Astrocyte (in vitro differentiated cells and primary cell): ENCODE results near the gene SLC25A21. TPM values are rescaled to one million over a fixed set of nuclear protein-coding genes. Genes with fewer than 3 reads are reported as not detected.

Source experiments
- DNase-seq: peaks from one replicate; pipeline ENCODE4 v3.0.0-alpha.2; 2010; ENCODE audit warnings: low read depth
- FAIRE-seq: peaks from 2 replicates; lab custom pipeline; 2011; peaks lifted over from hg19 to GRCh38; lab: Jason Lieb, UNC
- H2AFZ ChIP-seq: 2 replicates; pipeline ENCODE4 v1.6.0; 2012; ENCODE audit warnings: low read depth, low read length, inconsistent platforms
- H3K27ac ChIP-seq: 2 replicates; pipeline ENCODE4 v1.5.1; 2011; ENCODE audit warnings: low read depth, low read length, inconsistent platforms
- H3K27me3 ChIP-seq: 2 replicates; pipeline ENCODE4 v1.6.0; 2011; ENCODE audit warnings: low read length, inconsistent platforms; ENCODE audit not compliant: insufficient read depth
- H3K36me3 ChIP-seq: 2 replicates; pipeline ENCODE4 v1.5.1; 2011; ENCODE audit warnings: low read length, inconsistent platforms; ENCODE audit not compliant: insufficient read depth
- H3K4me1 ChIP-seq: 2 replicates; pipeline ENCODE4 v1.5.1; 2011; ENCODE audit warnings: low read length, inconsistent platforms; ENCODE audit not compliant: insufficient read depth
- H3K4me2 ChIP-seq: 2 replicates; pipeline ENCODE4 v1.6.0; 2012; ENCODE audit warnings: low read length, inconsistent platforms
- H3K4me3 ChIP-seq: 2 replicates; pipeline ENCODE4 v1.5.1; 2011; ENCODE audit warnings: low read depth, mild to moderate bottlenecking, low read length, inconsistent platforms; ENCODE audit not compliant: insufficient read depth
- H3K79me2 ChIP-seq: 2 replicates; pipeline ENCODE4 v1.6.0; 2012; ENCODE audit warnings: mild to moderate bottlenecking, low read length, inconsistent platforms; ENCODE audit not compliant: insufficient read depth
- H3K9ac ChIP-seq: 2 replicates; pipeline ENCODE4 v1.6.0; 2012; ENCODE audit warnings: mild to moderate bottlenecking, low read length, inconsistent platforms
- H3K9me3 ChIP-seq: 2 replicates; pipeline ENCODE4 v1.5.1; 2012; ENCODE audit warnings: low read depth, mild to moderate bottlenecking, low read length, inconsistent platforms; ENCODE audit not compliant: insufficient read depth
- H4K20me1 ChIP-seq: 2 replicates; pipeline ENCODE4 v1.6.0; 2012; ENCODE audit warnings: low read length, inconsistent platforms; ENCODE audit not compliant: insufficient read depth
- H3K27ac Mint-ChIP-seq: one replicate; pipeline ENCODE4 v1.8.0; 2021; ENCODE audit warnings: mild to moderate bottlenecking, mixed read lengths; ENCODE audit not compliant: unreplicated experiment
- H3K27me3 Mint-ChIP-seq: one replicate; pipeline ENCODE4 v1.8.0; 2021; ENCODE audit warnings: low read depth, mixed read lengths; ENCODE audit not compliant: unreplicated experiment
- H3K36me3 Mint-ChIP-seq: one replicate; pipeline ENCODE4 v1.8.0; 2021; ENCODE audit warnings: low read depth, mixed read lengths; ENCODE audit not compliant: unreplicated experiment
- H3K4me1 Mint-ChIP-seq: one replicate; pipeline ENCODE4 v1.8.0; 2021; ENCODE audit warnings: low read depth, mixed read lengths; ENCODE audit not compliant: unreplicated experiment
- H3K4me3 Mint-ChIP-seq: one replicate; pipeline ENCODE4 v1.8.0; 2021; ENCODE audit warnings: mild to moderate bottlenecking, moderate library complexity, mixed read lengths; ENCODE audit not compliant: unreplicated experiment
- H3K9me3 Mint-ChIP-seq: one replicate; pipeline ENCODE4 v1.8.0; 2021; ENCODE audit warnings: mild to moderate bottlenecking, mixed read lengths; ENCODE audit not compliant: unreplicated experiment
- EZH2 ChIP-seq: IDR thresholded peaks from 2 replicates; pipeline ENCODE4 v1.6.1; 2012; ENCODE audit warnings: mild to moderate bottlenecking, low read length, inconsistent platforms; ENCODE audit not compliant: insufficient read depth
- total RNA-seq: library from RNA; stranded (reverse); gene quantifications from 2 replicates; pipeline ENCODE4 v1.2.1, GENCODE V29; 2021
- TF ChIP-seq, protein P1 (sequence below): IDR thresholded peaks from 2 replicates; pipeline ENCODE4 v1.5.1; 2011; ENCODE audit warnings: low read depth, mild to moderate bottlenecking, inconsistent platforms, low read length, moderate library complexity; ENCODE audit not compliant: insufficient read depth

SLC25A21 gene
- total RNA-seq, 1 donor from 2014 or later: 1.5 TPM

DNA sequence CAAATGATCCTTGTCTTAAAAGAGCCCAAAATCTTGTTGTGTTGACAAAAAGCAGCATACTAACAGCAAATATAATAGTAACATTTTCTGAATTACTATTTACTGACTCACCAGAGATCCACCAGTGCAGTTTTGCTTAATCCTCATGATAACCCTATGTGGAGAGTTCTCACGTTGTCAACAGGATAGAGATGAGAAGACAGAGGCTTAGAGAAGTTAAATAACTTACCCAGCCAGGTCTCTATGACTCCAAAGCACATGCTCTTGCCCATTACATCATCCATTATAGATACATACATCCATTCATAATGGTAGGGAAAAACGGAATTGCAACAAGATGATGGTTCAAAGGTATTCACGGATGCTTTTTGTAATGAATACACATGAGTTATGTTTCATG, 398.8 kb downstream of the SLC25A21 start:
- FAIRE-seq: no peak
- Histone ChIP-seq H3K79me2 (no peaks in the 10 kb centered on the region), H3K4me2 (no peak overlapping the region), H3K9ac (no peak overlapping the region), H3K27ac (no peak overlapping the region), H3K9me3 (no peaks in the 10 kb centered on the region), H4K20me1 (no peaks in the 10 kb centered on the region), H3K4me1 (no peaks in the 10 kb centered on the region), H3K36me3 (no peaks in the 10 kb centered on the region), H3K4me3 (no peak overlapping the region), H2AFZ (no peak overlapping the region), H3K27me3 (no peaks in the 10 kb centered on the region)
- Mint-ChIP-seq H3K4me3 (no peak overlapping the region), H3K9me3 (no peaks in the 10 kb centered on the region), H3K36me3 (no peaks in the 10 kb centered on the region), H3K4me1 (peaks cover 15% of the 10 kb centered on the region), H3K27ac (peak overlapping the region; percentile 62), H3K27me3 (no peaks in the 10 kb centered on the region)
- TF ChIP-seq, protein P1, sequence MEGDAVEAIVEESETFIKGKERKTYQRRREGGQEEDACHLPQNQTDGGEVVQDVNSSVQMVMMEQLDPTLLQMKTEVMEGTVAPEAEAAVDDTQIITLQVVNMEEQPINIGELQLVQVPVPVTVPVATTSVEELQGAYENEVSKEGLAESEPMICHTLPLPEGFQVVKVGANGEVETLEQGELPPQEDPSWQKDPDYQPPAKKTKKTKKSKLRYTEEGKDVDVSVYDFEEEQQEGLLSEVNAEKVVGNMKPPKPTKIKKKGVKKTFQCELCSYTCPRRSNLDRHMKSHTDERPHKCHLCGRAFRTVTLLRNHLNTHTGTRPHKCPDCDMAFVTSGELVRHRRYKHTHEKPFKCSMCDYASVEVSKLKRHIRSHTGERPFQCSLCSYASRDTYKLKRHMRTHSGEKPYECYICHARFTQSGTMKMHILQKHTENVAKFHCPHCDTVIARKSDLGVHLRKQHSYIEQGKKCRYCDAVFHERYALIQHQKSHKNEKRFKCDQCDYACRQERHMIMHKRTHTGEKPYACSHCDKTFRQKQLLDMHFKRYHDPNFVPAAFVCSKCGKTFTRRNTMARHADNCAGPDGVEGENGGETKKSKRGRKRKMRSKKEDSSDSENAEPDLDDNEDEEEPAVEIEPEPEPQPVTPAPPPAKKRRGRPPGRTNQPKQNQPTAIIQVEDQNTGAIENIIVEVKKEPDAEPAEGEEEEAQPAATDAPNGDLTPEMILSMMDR: no peak
- no peak for TF ChIP-seq EZH2
- DNase-seq: peak; percentile 14

DNA sequence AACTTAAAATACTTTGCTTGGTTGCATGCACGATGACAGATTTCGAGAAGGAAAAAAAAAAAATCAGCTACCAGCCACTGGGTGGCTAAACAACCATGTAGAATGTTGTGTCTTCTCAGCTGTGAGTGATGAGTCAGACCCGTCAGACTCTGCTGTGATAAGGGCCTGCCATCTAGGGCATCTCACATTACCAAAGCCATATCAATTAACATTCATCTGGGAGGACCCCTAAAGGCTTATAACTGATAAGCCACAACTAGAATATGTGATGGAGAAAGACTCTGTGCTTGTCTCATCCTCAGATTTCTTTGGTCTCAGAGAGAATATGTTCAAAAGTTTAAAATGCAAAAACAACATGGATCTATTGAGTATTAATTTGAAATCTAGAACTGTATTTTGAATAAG, 399.3 kb downstream of the SLC25A21 start:
- DNase-seq (peak; percentile 11), FAIRE-seq (no peak)
- Histone ChIP-seq H2AFZ (no peak overlapping the region), H3K9ac (no peak overlapping the region), H4K20me1 (no peaks in the 10 kb centered on the region), H3K4me2 (no peak overlapping the region), H3K9me3 (no peaks in the 10 kb centered on the region), H3K79me2 (no peaks in the 10 kb centered on the region), H3K27ac (no peak overlapping the region), H3K4me1 (no peaks in the 10 kb centered on the region), H3K4me3 (no peak overlapping the region), H3K36me3 (no peaks in the 10 kb centered on the region), H3K27me3 (no peaks in the 10 kb centered on the region)
- no peak for TF ChIP-seq EZH2
- TF ChIP-seq, protein P1: peak; percentile 9
- no peaks in the 10 kb centered on the region for H3K36me3 Mint-ChIP-seq
- H3K27me3 Mint-ChIP-seq: no peaks in the 10 kb centered on the region
- H3K9me3 Mint-ChIP-seq: no peaks in the 10 kb centered on the region
- peaks cover 15% of the 10 kb centered on the region for H3K4me1 Mint-ChIP-seq
- H3K4me3 Mint-ChIP-seq: no peak overlapping the region
- peak overlapping the region; percentile 62 for H3K27ac Mint-ChIP-seq

DNA sequence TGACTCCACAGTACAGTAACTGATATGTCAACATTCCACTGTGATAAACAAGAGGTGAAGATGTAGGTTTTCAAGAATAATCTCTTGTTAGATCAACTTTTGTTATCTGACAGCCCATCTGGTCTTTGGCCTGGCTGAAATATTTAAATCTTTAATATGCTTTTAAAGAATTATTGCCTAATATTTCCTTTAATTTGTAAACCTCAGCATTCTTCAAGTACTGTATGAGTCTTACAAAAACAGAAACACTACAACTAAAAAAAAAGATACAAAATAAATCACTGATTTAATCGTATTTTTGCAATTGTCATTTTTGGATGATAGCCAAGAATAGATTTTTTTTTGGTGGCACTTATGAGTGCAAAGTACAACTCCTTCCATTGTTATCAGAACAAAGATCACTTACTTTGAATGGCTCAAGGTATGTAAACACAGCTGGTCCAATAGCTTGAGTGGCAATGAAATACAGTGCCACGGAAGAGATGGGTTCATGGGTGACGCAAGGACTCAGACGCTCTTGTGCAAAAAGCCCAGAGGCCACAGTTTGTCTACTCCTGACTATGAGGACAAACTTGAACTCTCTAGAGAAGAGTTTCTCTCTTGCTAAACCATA, 401.3 kb downstream of the SLC25A21 start:
- H3K4me2 ChIP-seq: no peak overlapping the region
- no peaks in the 10 kb centered on the region for H3K36me3 ChIP-seq
- no peaks in the 10 kb centered on the region for H3K27me3 ChIP-seq
- no peak overlapping the region for H2AFZ ChIP-seq
- H4K20me1 ChIP-seq: no peaks in the 10 kb centered on the region
- Mint-ChIP-seq H3K27ac (no peak overlapping the region), H3K9me3 (no peaks in the 10 kb centered on the region), H3K36me3 (no peaks in the 10 kb centered on the region), H3K4me1 (peaks cover 19% of the 10 kb centered on the region), H3K4me3 (no peak overlapping the region), H3K27me3 (no peaks in the 10 kb centered on the region)
- TF ChIP-seq, protein P1: no peak
- no peak for TF ChIP-seq EZH2
- H3K9ac ChIP-seq: no peak overlapping the region
- FAIRE-seq: no peak
- H3K4me1 ChIP-seq: no peaks in the 10 kb centered on the region
- H3K9me3 ChIP-seq: no peaks in the 10 kb centered on the region
- H3K27ac ChIP-seq: no peak overlapping the region
- no peak overlapping the region for H3K4me3 ChIP-seq
- no peak for DNase-seq
- no peaks in the 10 kb centered on the region for H3K79me2 ChIP-seq
